Osteoblast (primary cell): Measurements from ENCODE around the gene RUNX2. TPM values are rescaled to one million over a fixed set of nuclear protein-coding genes. Genes with fewer than 3 reads are reported as not detected.

Experiments
- DNase-seq: peaks from one replicate; pipeline ENCODE4 v3.0.0; 2011; ENCODE audit warnings: low spot score, mixed read lengths; ENCODE audit not compliant: insufficient read length; ENCODE audit errors: missing footprints
- H2AFZ ChIP-seq: 2 replicates; pipeline ENCODE4 v1.6.0; 2011; ENCODE audit warnings: mild to moderate bottlenecking, low read length
- H3K27ac ChIP-seq: 2 replicates; pipeline ENCODE4 v1.5.1; 2011; ENCODE audit warnings: mild to moderate bottlenecking, low read depth, low read length, moderate library complexity
- H3K27me3 ChIP-seq: 2 replicates; pipeline ENCODE4 v1.6.0; 2012; ENCODE audit warnings: mild to moderate bottlenecking, control low read depth, inconsistent platforms, low read length, moderate library complexity; ENCODE audit not compliant: insufficient read depth
- H3K36me3 ChIP-seq: 2 replicates; pipeline ENCODE4 v1.5.1; 2011; ENCODE audit warnings: mild to moderate bottlenecking, low read length, control low read depth, moderate library complexity; ENCODE audit not compliant: insufficient read depth
- H3K4me1 ChIP-seq: 2 replicates; pipeline ENCODE4 v1.5.1; 2011; ENCODE audit warnings: mild to moderate bottlenecking, low read length, control low read depth, moderate library complexity; ENCODE audit not compliant: insufficient read depth
- H3K4me2 ChIP-seq: 2 replicates; pipeline ENCODE4 v1.6.0; 2011; ENCODE audit warnings: mild to moderate bottlenecking, low read length; ENCODE audit not compliant: insufficient read depth
- H3K4me3 ChIP-seq: fragments of 200-600 bp; sonication (generic); 3 replicates; pipeline ENCODE4 v1.5.1; 2012; ENCODE audit warnings: mild to moderate bottlenecking, low read length, inconsistent platforms; ENCODE audit not compliant: insufficient read depth
- H3K79me2 ChIP-seq: 2 replicates; pipeline ENCODE4 v1.6.0; 2012; ENCODE audit warnings: mild to moderate bottlenecking, low read length, control low read depth, inconsistent platforms; ENCODE audit not compliant: insufficient read depth
- H3K9me3 ChIP-seq: 2 replicates; pipeline ENCODE4 v1.5.1; 2011; ENCODE audit warnings: low read depth, low read length, control low read depth
- H4K20me1 ChIP-seq: 2 replicates; pipeline ENCODE4 v1.6.0; 2012; ENCODE audit warnings: mild to moderate bottlenecking, low read length, control low read depth; ENCODE audit not compliant: insufficient read depth
- total RNA-seq: library from RNA; depleted of rRNA; stranded (reverse); fragments of >200 nt; gene quantifications from 2 replicates; pipeline ENCODE4 v1.2.3, GENCODE V29; 2012
- TF ChIP-seq, protein P1 (sequence below): IDR thresholded peaks from 2 replicates; pipeline ENCODE4 v1.5.1; 2011; ENCODE audit warnings: mild to moderate bottlenecking, low read depth, low read length, moderate library complexity; ENCODE audit errors: extremely low read depth

The RUNX2 gene
- total RNA-seq, 1 donor: 30.0 TPM

DNA sequence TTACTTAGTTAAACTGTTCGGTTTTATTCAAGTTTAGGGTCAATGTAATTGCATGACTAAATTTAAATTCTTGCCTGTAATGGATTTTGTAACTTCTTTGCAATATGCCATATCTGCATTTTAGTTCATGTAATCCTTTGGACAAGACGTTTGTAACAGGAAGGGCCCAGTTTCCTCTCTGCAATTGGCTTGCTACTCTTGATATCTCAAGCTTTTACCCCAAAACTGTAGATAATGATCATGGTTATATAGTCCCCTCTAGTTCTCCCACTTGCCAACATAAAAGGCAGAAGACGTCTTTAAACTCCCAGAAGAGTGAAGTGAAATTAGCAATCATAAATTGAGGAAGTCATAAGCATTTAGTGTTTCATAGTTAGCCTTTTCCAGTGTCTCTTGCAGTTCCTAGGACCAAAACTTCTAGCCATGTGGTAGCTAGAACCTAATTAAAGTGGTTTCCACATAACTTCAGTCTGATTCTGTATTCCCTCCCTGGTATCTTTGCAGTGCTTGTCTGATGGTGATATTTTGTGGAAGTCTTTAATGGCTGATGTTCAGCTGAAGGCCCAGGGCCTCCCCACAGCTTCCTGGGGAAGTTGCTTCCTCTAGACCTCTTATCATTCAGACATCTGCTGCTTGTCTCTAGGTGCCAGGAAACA, 167.4 kb downstream of the RUNX2 start:
- Histone ChIP-seq H3K79me2 (peaks cover 16% of the 10 kb centered on the region), H3K27ac (no peak overlapping the region), H3K27me3 (no peaks in the 10 kb centered on the region), H3K4me2 (no peak overlapping the region), H3K4me1 (peaks cover 11% of the 10 kb centered on the region), H2AFZ (no peak overlapping the region), H3K4me3 (no peak overlapping the region), H3K9me3 (no peaks in the 10 kb centered on the region), H4K20me1 (no peaks in the 10 kb centered on the region), H3K36me3 (peaks cover 30% of the 10 kb centered on the region)
- TF ChIP-seq, protein P1, sequence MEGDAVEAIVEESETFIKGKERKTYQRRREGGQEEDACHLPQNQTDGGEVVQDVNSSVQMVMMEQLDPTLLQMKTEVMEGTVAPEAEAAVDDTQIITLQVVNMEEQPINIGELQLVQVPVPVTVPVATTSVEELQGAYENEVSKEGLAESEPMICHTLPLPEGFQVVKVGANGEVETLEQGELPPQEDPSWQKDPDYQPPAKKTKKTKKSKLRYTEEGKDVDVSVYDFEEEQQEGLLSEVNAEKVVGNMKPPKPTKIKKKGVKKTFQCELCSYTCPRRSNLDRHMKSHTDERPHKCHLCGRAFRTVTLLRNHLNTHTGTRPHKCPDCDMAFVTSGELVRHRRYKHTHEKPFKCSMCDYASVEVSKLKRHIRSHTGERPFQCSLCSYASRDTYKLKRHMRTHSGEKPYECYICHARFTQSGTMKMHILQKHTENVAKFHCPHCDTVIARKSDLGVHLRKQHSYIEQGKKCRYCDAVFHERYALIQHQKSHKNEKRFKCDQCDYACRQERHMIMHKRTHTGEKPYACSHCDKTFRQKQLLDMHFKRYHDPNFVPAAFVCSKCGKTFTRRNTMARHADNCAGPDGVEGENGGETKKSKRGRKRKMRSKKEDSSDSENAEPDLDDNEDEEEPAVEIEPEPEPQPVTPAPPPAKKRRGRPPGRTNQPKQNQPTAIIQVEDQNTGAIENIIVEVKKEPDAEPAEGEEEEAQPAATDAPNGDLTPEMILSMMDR: no peak
- no peak for DNase-seq

DNA sequence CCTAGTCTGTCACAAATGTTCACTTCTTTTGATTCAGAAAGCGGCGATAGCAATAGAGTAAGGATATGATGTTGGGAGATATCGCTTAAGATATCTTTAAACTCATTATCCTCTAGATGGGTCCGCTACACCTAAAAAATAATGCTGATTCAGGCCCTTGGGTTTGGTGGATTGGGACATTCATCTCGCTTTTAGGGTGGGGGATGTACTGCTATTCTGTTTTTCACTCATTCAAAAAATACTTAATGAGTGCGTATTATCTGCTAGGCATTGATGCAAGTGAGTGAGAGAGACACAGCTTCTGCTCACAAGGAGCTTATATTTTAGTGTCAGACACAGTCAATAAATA, 167.9 kb downstream of the RUNX2 start:
- Histone ChIP-seq H4K20me1 (no peaks in the 10 kb centered on the region), H3K4me1 (peaks cover 6% of the 10 kb centered on the region), H3K79me2 (peaks cover 21% of the 10 kb centered on the region), H3K36me3 (peaks cover 35% of the 10 kb centered on the region), H3K9me3 (no peaks in the 10 kb centered on the region), H3K27me3 (no peaks in the 10 kb centered on the region), H3K27ac (no peak overlapping the region), H3K4me3 (no peak overlapping the region), H2AFZ (no peak overlapping the region), H3K4me2 (no peak overlapping the region)
- DNase-seq: no peak
- TF ChIP-seq, protein P1: no peak

DNA sequence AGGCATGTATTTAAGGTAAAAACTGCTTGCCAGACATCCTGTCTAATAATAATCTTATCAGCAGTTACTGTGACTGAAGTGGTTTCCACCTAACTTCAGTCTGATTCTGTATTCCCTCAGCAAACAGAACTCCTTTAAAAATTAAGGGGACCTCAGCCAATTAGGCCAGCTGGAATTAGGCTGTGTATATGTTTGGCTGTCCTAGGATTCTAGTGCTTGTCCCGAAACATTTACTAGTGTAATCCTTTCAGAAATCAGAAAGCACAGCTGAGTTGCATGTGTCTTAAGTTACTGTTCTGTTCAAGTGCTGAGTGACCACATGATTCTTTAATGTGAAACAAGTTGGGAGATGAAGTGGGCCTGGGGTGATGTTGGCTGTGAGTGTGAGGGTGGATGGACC, 170.5 kb downstream of the RUNX2 start:
- Histone ChIP-seq H3K36me3 (peaks cover 31% of the 10 kb centered on the region), H3K79me2 (peaks cover 25% of the 10 kb centered on the region)
- TF ChIP-seq, protein P1: no peak

DNA sequence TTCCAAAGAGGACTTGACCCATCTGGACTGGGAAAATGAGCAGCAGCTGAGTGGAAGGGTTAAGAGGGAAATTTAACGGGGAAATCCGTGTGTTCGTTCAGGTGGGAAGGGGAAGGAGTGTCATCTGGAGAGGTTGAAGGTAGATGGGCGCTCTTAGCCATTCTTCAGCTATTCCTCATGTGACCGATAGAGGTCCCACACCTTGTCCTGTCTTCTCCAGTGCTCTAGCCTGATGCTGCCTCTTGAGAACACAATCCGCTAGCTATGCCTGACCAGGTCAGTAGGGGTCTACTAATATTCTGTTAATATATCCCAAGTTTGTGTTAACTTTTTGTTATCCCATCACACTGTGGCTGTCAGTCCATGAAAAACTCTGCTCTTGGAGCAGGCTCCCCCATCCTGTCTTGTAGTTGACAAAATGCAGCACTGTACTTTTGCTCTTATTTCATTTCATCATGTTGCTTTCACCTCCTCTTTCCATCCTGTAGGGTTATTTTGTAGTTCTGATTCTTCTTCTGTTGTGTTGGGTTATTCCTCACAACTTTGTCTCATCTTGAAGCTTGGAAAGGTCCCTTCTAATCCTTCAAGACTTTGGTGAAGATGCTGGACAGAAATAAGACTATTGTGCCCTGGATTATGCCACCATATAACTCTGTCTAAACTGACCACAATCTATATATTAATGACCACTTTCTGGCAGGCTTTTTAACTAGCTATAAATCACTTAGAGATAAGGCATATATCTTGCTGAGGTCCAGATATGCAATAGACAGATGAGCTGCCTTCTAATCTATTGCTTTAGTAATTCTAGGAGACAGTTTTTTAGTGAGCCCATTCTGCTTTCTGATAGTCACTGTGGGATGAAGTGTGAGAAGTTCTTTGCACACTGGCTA, 173.0 kb downstream of the RUNX2 start:
- Histone ChIP-seq H3K79me2 (peaks cover 23% of the 10 kb centered on the region), H3K36me3 (peaks cover 18% of the 10 kb centered on the region), H3K9me3 (no peaks in the 10 kb centered on the region), H3K4me2 (no peak overlapping the region), H3K4me1 (peaks cover 22% of the 10 kb centered on the region), H3K27me3 (no peaks in the 10 kb centered on the region), H3K27ac (no peak overlapping the region), H2AFZ (no peak overlapping the region), H3K4me3 (no peak overlapping the region), H4K20me1 (no peaks in the 10 kb centered on the region)
- DNase-seq: no peak
- TF ChIP-seq, protein P1: peak; percentile 31

More for the DNA sequence above, 170.5 kb downstream of the RUNX2 start:
- Histone ChIP-seq H3K4me3 (no peak overlapping the region), H3K9me3 (no peaks in the 10 kb centered on the region), H3K27me3 (no peaks in the 10 kb centered on the region), H3K27ac (no peak overlapping the region), H4K20me1 (no peaks in the 10 kb centered on the region), H2AFZ (no peak overlapping the region), H3K4me1 (no peaks in the 10 kb centered on the region), H3K4me2 (no peak overlapping the region)
- no peak for DNase-seq
